H9 (cell line): ENCODE data around the gene MMP14. TPM values are rescaled to one million over a fixed set of nuclear protein-coding genes. Genes with fewer than 3 reads are reported as not detected.

Source experiments
- DNase-seq: peaks from one replicate; pipeline ENCODE4 v3.0.0-alpha.2; 2017
- H2AFZ ChIP-seq: one replicate; pipeline ENCODE4 v1.6.1; 2013; ENCODE audit warnings: mild to moderate bottlenecking, low read length, control low read depth, moderate library complexity
- H2AK5ac ChIP-seq: 2 replicates; pipeline ENCODE4 v1.6.1; 2013; ENCODE audit warnings: low read length, control low read depth, mixed read lengths; ENCODE audit not compliant: insufficient read length
- H2BK120ac ChIP-seq: one replicate; pipeline ENCODE4 v1.6.1; 2013; ENCODE audit warnings: low read depth, mild to moderate bottlenecking, low read length, control low read depth, inconsistent platforms; ENCODE audit not compliant: poor library complexity, severe bottlenecking
- H2BK12ac ChIP-seq: 2 replicates; pipeline ENCODE4 v1.6.1; 2013; ENCODE audit warnings: low read length, control low read depth, mixed read lengths, low read depth; ENCODE audit not compliant: insufficient read length
- H2BK15ac ChIP-seq: 2 replicates; pipeline ENCODE4 v1.6.1; 2013; ENCODE audit warnings: low read depth, low read length, control low read depth
- H2BK20ac ChIP-seq: one replicate; pipeline ENCODE4 v1.6.1; 2013; ENCODE audit warnings: low read depth, mild to moderate bottlenecking, low read length, control low read depth, inconsistent platforms; ENCODE audit not compliant: poor library complexity, severe bottlenecking
- H2BK5ac ChIP-seq: 2 replicates; pipeline ENCODE4 v1.6.1; 2013; ENCODE audit warnings: low read length, control low read depth, mixed read lengths; ENCODE audit not compliant: insufficient read length
- H3K14ac ChIP-seq: 2 replicates; pipeline ENCODE4 v1.6.1; 2013; ENCODE audit warnings: low read length, control low read depth; ENCODE audit not compliant: insufficient read depth
- H3K18ac ChIP-seq: 2 replicates; pipeline ENCODE4 v1.6.1; 2013; ENCODE audit warnings: low read depth, mild to moderate bottlenecking, mixed read lengths, low read length, control low read depth; ENCODE audit not compliant: insufficient read length
- H3K23ac ChIP-seq: 2 replicates; pipeline ENCODE4 v1.6.1; 2013; ENCODE audit warnings: low read length, control low read depth, mixed read lengths, low read depth; ENCODE audit not compliant: insufficient read length
- H3K23me2 ChIP-seq: 2 replicates; pipeline ENCODE4 v1.6.1; 2013; ENCODE audit warnings: low read depth, mild to moderate bottlenecking, mixed read lengths, low read length, control low read depth; ENCODE audit not compliant: insufficient read length, poor library complexity, severe bottlenecking
- H3K27ac ChIP-seq: 2 replicates; pipeline ENCODE4 v1.5.1; 2013; ENCODE audit warnings: low read length, control low read depth, mixed read lengths, low read depth; ENCODE audit not compliant: insufficient read length
- H3K27me3 ChIP-seq: 2 replicates; pipeline ENCODE4 v1.6.1; 2013; ENCODE audit warnings: low read length, control low read depth, inconsistent platforms; ENCODE audit not compliant: insufficient read depth
- H3K4ac ChIP-seq: 2 replicates; pipeline ENCODE4 v1.6.1; 2013; ENCODE audit warnings: low read depth, mild to moderate bottlenecking, control low read depth, inconsistent platforms, low read length, moderate library complexity
- H3K4me1 ChIP-seq: 2 replicates; pipeline ENCODE4 v1.6.1; 2013; ENCODE audit warnings: low read length, control low read depth, inconsistent platforms; ENCODE audit not compliant: insufficient read depth
- H3K4me2 ChIP-seq: 2 replicates; pipeline ENCODE4 v1.6.1; 2013; ENCODE audit warnings: low read length, control low read depth, mixed read lengths; ENCODE audit not compliant: insufficient read length, insufficient read depth
- H3K56ac ChIP-seq: 2 replicates; pipeline ENCODE4 v1.6.1; 2013; ENCODE audit warnings: low read depth, mild to moderate bottlenecking, mixed read lengths, low read length, control low read depth; ENCODE audit not compliant: insufficient read length
- H3K79me1 ChIP-seq: 2 replicates; pipeline ENCODE4 v1.6.1; 2013; ENCODE audit warnings: low read depth, mild to moderate bottlenecking, moderate library complexity, low read length, control low read depth, inconsistent platforms; ENCODE audit not compliant: insufficient read depth, poor library complexity, severe bottlenecking
- H3K79me2 ChIP-seq: 2 replicates; pipeline ENCODE4 v1.6.1; 2013; ENCODE audit warnings: low read length, control low read depth, inconsistent platforms; ENCODE audit not compliant: insufficient read depth
- H3K9ac ChIP-seq: 2 replicates; pipeline ENCODE4 v1.6.1; 2013; ENCODE audit warnings: low read length, control low read depth, mixed read lengths; ENCODE audit not compliant: insufficient read length; ENCODE audit errors: extremely low read depth
- H3K9me3 ChIP-seq: one replicate; pipeline ENCODE4 v1.6.1; 2013; ENCODE audit warnings: low read depth, low read length, inconsistent platforms; ENCODE audit not compliant: control insufficient read depth
- H3T11ph ChIP-seq: one replicate; pipeline ENCODE4 v1.6.1; 2013; ENCODE audit warnings: mild to moderate bottlenecking, low read length, control low read depth, inconsistent platforms
- H4K20me1 ChIP-seq: one replicate; pipeline ENCODE4 v1.6.1; 2013; ENCODE audit not compliant: control insufficient read depth, insufficient read length, insufficient read depth
- H4K5ac ChIP-seq: 2 replicates; pipeline ENCODE4 v1.6.1; 2013; ENCODE audit warnings: low read depth, mild to moderate bottlenecking, mixed read lengths, low read length, control low read depth; ENCODE audit not compliant: insufficient read length
- H4K8ac ChIP-seq: replicated peaks from 2 replicates; pipeline ENCODE4 v1.6.1; 2013; ENCODE audit warnings: low read length, control low read depth, mixed read lengths, low read depth; ENCODE audit not compliant: insufficient read length
- H4K91ac ChIP-seq: 2 replicates; pipeline ENCODE4 v1.6.1; 2013; ENCODE audit warnings: low read depth, mild to moderate bottlenecking, moderate library complexity, mixed read lengths, low read length, control low read depth; ENCODE audit not compliant: insufficient read length
- H3K27ac Mint-ChIP-seq, 3 experiments: 2 replicates in 2 of 3; 3 replicates in 1 of 3; pipeline ENCODE4 v1.8.0; 2020 to 2021; ENCODE audit warnings: mixed read lengths in 3 of 3, mild to moderate bottlenecking in 1 of 3, moderate library complexity in 1 of 3
- H3K27me3 Mint-ChIP-seq: 2 replicates; pipeline ENCODE4 v1.8.0; 2021; ENCODE audit warnings: low read depth, mild to moderate bottlenecking, moderate library complexity, mixed read lengths
- H3K36me3 Mint-ChIP-seq, 3 experiments: 2 replicates in 2 of 3; 3 replicates in 1 of 3; pipeline ENCODE4 v1.8.0; 2020 to 2021; ENCODE audit warnings: low read depth in 3 of 3, mixed read lengths in 3 of 3; ENCODE audit not compliant: insufficient read depth in 1 of 3
- H3K4me1 Mint-ChIP-seq, 2 experiments: 2 replicates each; pipeline ENCODE4 v1.8.0; 2020; ENCODE audit warnings: mixed read lengths in 2 of 2
- H3K4me3 Mint-ChIP-seq, 2 experiments: 2 replicates in 1 of 2; 3 replicates in 1 of 2; pipeline ENCODE4 v1.8.0; 2020 to 2021; ENCODE audit warnings: mild to moderate bottlenecking in 2 of 2, mixed read lengths in 2 of 2, moderate library complexity in 1 of 2
- H3K9me3 Mint-ChIP-seq, 2 experiments: 2 replicates in 1 of 2; 3 replicates in 1 of 2; pipeline ENCODE4 v1.8.0; 2020; ENCODE audit warnings: mild to moderate bottlenecking in 2 of 2, mixed read lengths in 2 of 2, moderate library complexity in 1 of 2
- WGBS: extraction: QIAGEN DNeasy Blood & Tissue Kit; methylation state at CpG from one replicate; pipeline ENCODE4 v1.1.7; 2013; ENCODE audit warnings: missing lambda C conversion rate, low lambda C conversion rate, mixed read lengths; ENCODE audit not compliant: insufficient read length; ENCODE audit errors: extremely low coverage; 5-methylcytosine and 5-hydroxymethylcytosine counted together
- total RNA-seq: library from RNA; stranded (reverse); gene quantifications from 2 replicates; pipeline ENCODE4 v1.2.1, GENCODE V29; 2021
- TF ChIP-seq, protein P1 (sequence below): fragments of 200-600 bp; sonication (generic); conservative IDR thresholded peaks from 3 replicates; pipeline ENCODE4 v1.8.0; 2021; ENCODE audit warnings: antibody characterized with exemption, mild to moderate bottlenecking

The MMP14 gene
- total RNA-seq, 1 experiment from 2014 or later, result 56.5 TPM

DNA sequence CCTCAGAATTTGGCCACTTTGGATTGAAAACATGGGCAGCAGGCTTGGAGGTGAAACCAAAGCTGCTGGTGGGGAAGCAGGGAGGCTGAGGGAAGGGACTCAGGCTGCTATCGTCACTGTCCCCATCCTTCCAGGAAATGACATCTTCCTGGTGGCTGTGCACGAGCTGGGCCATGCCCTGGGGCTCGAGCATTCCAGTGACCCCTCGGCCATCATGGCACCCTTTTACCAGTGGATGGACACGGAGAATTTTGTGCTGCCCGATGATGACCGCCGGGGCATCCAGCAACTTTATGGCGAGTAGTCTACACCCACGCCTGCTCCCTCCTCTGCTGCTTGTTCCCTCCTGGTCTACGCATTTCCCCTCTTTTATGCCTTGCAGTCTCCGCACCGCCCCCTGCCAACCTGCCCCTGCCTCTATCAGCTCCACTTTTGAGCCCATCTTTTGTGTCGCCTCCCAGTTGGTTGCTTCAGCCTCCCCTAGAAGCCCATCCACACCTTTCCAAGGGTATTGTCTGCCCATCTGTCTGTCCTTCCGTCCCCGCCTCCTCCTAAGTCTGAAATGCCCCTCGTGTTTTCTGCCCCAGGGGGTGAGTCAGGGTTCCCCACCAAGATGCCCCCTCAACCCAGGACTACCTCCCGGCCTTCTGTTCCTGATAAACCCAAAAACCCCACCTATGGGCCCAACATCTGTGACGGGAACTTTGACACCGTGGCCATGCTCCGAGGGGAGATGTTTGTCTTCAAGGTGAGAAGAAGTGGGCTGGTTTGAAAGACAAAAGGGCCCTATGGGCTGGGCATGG, 6.9 kb downstream of the MMP14 start:
- Histone ChIP-seq H2AK5ac (no peak overlapping the region), H3K27me3 (no peaks in the 10 kb centered on the region), H3K79me2 (no peaks in the 10 kb centered on the region; the same call in 1 of the 2 replicates), H3K23ac (no peak overlapping the region), H3K4me1 (peaks cover 9% of the 10 kb centered on the region; the same call in 1 of the 2 replicates), H2BK5ac (no peak overlapping the region), H3K9me3 (no peaks in the 10 kb centered on the region), H4K5ac (no peak overlapping the region), H3K18ac (no peak overlapping the region), H2AFZ (no peak overlapping the region), H3K56ac (no peak overlapping the region), H2BK15ac (no peak overlapping the region), H3K4ac (no peak overlapping the region), H3K79me1 (no peaks in the 10 kb centered on the region), H3K4me2 (no peak overlapping the region), H2BK20ac (no peak overlapping the region), H2BK12ac (no peak overlapping the region), H3T11ph (no peak overlapping the region), H2BK120ac (no peak overlapping the region), H3K9ac (no peak overlapping the region), H4K8ac (no peak overlapping the region), H4K91ac (no peak overlapping the region), H3K23me2 (no peaks in the 10 kb centered on the region), H4K20me1 (no peaks in the 10 kb centered on the region), H3K27ac (no peak overlapping the region), H3K14ac (no peak overlapping the region)
- no peaks in the 10 kb centered on the region for H3K27me3 Mint-ChIP-seq
- DNase-seq, result no peak
- no CpG with 5 or more reads among the region's 21 CpGs for WGBS
- no peak overlapping the region for H3K4me3 Mint-ChIP-seq
- H3K4me1 Mint-ChIP-seq, result peaks cover 22 to 27% of the 10 kb centered on the region in 2 experiments
- H3K9me3 Mint-ChIP-seq, result no peaks in the 10 kb centered on the region
- peak overlapping the region in 1 of 3 experiments; percentile 35; a peak in 3 of 7 replicates for H3K27ac Mint-ChIP-seq
- H3K36me3 Mint-ChIP-seq, result peaks cover 17 to 61% (median 50%) of the 10 kb centered on the region in 3 experiments
- TF ChIP-seq, protein P1, sequence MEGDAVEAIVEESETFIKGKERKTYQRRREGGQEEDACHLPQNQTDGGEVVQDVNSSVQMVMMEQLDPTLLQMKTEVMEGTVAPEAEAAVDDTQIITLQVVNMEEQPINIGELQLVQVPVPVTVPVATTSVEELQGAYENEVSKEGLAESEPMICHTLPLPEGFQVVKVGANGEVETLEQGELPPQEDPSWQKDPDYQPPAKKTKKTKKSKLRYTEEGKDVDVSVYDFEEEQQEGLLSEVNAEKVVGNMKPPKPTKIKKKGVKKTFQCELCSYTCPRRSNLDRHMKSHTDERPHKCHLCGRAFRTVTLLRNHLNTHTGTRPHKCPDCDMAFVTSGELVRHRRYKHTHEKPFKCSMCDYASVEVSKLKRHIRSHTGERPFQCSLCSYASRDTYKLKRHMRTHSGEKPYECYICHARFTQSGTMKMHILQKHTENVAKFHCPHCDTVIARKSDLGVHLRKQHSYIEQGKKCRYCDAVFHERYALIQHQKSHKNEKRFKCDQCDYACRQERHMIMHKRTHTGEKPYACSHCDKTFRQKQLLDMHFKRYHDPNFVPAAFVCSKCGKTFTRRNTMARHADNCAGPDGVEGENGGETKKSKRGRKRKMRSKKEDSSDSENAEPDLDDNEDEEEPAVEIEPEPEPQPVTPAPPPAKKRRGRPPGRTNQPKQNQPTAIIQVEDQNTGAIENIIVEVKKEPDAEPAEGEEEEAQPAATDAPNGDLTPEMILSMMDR, result no peak
